GM21786 (cell line): ENCODE results near the gene TAF9B.
"Not testable (repeated sequence)": the region's sequence is repeated elsewhere in the genome, so short reads cannot be mapped to it uniquely, and the experiment has no call there.

Experiments
- ATAC-seq: cut with Tn5 transposase; IDR thresholded peaks from one replicate; pipeline ENCODE4 v1.9.1; 2021; ENCODE audit not compliant: unreplicated experiment

The TAF9B gene

GRCh38 chrX:78116766-78117165 lies 22.7 kb downstream of the TAF9B start:
- ATAC-seq, result no peak

- ATAC-seq, result no peak
These were observed 23.1 kb downstream of the TAF9B start for GRCh38 chrX:78116365-78116764.

- ATAC-seq, result no peak
These were observed 28.1 kb downstream of the TAF9B start for GRCh38 chrX:78111140-78111931.

GRCh38 chrX:78109458-78109857 lies 30.0 kb downstream of the TAF9B start:
- no peak for ATAC-seq

- no peak for ATAC-seq
These were observed 32.8 kb downstream of the TAF9B start for GRCh38 chrX:78106651-78106986.

GRCh38 chrX:78105944-78106650 lies 33.4 kb downstream of the TAF9B start:
- no peak for ATAC-seq

- no peak for ATAC-seq
These were observed 34.8 kb downstream of the TAF9B start for GRCh38 chrX:78104447-78105176.

GRCh38 chrX:78103623-78104446 lies 35.6 kb downstream of the TAF9B start, which contains the start of gene PGK1:
TSS of gene PGK1 (plus strand) at chrX:78104248. CDS start at chrX:78104341, 93 bp downstream.
- ATAC-seq, result peak; percentile 92

- ATAC-seq, result no peak
These were observed 36.3 kb downstream of the TAF9B start for GRCh38 chrX:78103001-78103622.

DNA sequence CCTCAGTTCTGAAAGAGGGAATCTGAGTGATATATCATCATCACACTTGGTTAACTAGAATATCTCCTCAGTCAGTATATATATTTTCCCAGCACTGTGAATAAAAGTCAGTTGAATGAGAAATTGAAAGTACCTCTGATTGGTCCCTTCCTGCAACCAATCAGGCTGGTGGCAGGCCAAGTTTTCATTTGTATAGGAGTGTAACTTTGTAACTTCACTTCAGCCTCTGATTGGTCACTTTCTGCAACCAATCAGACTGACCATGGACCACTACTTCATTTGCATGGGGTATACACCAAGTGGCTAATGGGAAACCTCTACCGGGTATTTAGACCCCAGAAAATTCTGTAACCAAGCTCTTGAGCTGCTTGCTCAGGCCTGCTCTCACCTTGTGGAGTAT lies 37.4 kb downstream of the TAF9B start:
- ATAC-seq, result no peak

- no peak for ATAC-seq
These were observed 41.3 kb downstream of the TAF9B start for GRCh38 chrX:78098108-78098507.

DNA sequence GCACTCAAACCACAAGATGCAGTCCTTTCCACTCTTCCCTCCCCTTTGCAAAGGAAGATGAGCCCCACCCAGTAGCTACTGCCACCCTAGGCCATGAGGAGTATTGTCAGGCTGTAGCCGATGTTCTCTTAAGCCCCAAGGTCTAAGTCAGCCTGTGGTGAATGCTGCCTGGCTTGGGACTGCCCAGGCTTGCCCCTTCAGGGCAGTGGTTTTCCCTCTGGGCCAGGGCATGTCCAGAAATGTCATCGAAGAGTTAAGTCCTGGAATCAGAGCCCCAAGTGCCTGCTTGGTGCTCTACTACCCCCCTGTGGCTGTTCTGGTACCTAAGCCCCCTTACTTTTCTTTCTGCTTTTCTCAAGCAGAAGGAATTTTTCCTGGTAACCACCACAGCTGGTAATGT lies 47.2 kb downstream of the TAF9B start:
- peak; percentile 75 for ATAC-seq

DNA sequence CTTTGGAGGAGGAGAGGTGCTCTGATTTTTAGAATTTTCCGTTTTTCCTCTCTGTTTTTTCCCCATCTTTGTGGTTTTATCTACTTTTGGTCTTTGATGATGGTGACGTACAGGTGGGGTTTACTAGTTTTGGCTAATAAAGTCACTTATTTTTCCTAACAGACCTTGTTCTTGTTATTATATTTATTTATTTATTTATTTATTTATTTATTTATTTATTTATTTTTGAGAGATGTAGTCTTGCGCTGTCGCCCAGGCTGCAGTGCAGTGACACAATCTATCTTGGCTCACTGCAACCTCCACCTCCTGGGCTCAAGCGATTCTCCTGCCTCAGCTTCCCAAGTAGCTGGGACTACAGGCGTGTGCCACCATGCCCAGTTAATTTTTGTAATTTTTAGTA lies 58.0 kb downstream of the TAF9B start:
- ATAC-seq, result not testable (repeated sequence)
